ENCODE results near the gene DOK6. TPM values are rescaled to one million over a fixed set of nuclear protein-coding genes. Genes with fewer than 3 reads are reported as not detected.

DOK6 gene
- total and polyA plus RNA-seq, 2 of the 13 experiments (the other 11 are each of a cell fraction or from before 2014, with no cell fraction given), result 17.0 to 17.2 TPM

DNA sequence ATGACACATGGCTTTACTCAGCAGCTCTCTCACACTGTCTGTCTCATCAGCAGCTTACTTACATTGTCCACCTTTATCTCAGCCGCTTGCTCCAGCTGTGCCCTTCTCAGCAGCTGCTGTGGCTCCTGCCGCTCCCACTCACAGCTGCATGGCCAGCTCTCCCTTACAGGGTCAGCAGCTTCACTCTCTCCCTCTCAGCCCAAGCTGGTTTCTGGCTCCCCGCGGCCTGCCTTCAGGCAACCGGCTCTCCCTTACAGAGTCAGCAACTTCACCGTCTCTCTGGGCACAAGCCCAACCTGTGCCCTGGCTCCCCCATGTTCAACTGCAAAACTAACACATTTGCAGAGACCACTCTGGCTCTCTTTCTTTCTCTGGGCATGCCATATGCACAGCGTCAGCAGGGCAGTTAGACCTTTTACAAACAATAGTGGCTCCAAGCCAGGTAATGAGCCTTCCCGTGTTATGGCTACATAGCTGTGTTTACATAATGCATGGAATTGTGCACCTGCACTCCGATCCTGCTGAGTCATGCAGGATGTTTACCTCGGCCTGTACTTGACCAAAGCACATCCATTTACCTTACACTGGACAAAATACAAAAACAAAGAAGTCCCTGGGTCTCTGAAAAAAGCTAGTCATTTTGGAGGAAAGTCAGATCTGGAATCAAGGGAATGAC lies 167.3 kb downstream of the DOK6 start (continued):
- TF ChIP-seq ZNF496 (CRISPR knock-in tag; IDR thresholded peaks at IDR 0.05; ENCODE audit: insufficient replicate concordance) (no peak), NR2F1 (CRISPR knock-in tag; IDR thresholded peaks at IDR 0.05) (no peak), ZBTB1 (CRISPR knock-in tag; IDR thresholded peaks at IDR 0.05; ENCODE audit: borderline replicate concordance) (no peak), ZNF605 (CRISPR knock-in tag; IDR thresholded peaks at IDR 0.05) (no peak), GLI4 (CRISPR knock-in tag; IDR thresholded peaks at IDR 0.05; ENCODE audit: borderline replicate concordance) (no peak), ZNF773 (CRISPR knock-in tag; IDR thresholded peaks at IDR 0.05; ENCODE audit: borderline replicate concordance) (no peak), RNF2 (conservative IDR thresholded peaks at IDR 0.05; ENCODE audit: low read depth) (no peak), ZMYM2 (CRISPR knock-in tag; IDR thresholded peaks at IDR 0.05) (peak; percentile 92), RELA (CRISPR knock-in tag; IDR thresholded peaks at IDR 0.05) (no peak), ZNF883 (CRISPR knock-in tag; IDR thresholded peaks at IDR 0.05; ENCODE audit: not compliant biosample characterization) (no peak), ZNF782 (CRISPR knock-in tag; IDR thresholded peaks at IDR 0.05; ENCODE audit: borderline replicate concordance) (no peak), FOSL2 (CRISPR knock-in tag; IDR thresholded peaks at IDR 0.05) (peak; percentile 93), FOXO1 (CRISPR knock-in tag; IDR thresholded peaks at IDR 0.05) (peak; percentile 83; the same call in 1 of the 2 replicates), FOXP1 (IDR thresholded peaks at IDR 0.05) (no peak), FOXP1 (CRISPR knock-in tag; IDR thresholded peaks at IDR 0.05) (peak; percentile 79), ZFP41 (CRISPR knock-in tag; IDR thresholded peaks at IDR 0.05; ENCODE audit: borderline replicate concordance) (no peak), HDAC1 (CRISPR knock-in tag; IDR thresholded peaks at IDR 0.05) (no peak), ONECUT2 (CRISPR knock-in tag; IDR thresholded peaks at IDR 0.05) (no peak), TARDBP (CRISPR knock-in tag; IDR thresholded peaks at IDR 0.05) (no peak), ZMYM4 (CRISPR knock-in tag; IDR thresholded peaks at IDR 0.05) (peak; percentile 79), NR3C1 (CRISPR knock-in tag; IDR thresholded peaks at IDR 0.05) (no peak)
- TF ChIP-seq, protein P1, sequence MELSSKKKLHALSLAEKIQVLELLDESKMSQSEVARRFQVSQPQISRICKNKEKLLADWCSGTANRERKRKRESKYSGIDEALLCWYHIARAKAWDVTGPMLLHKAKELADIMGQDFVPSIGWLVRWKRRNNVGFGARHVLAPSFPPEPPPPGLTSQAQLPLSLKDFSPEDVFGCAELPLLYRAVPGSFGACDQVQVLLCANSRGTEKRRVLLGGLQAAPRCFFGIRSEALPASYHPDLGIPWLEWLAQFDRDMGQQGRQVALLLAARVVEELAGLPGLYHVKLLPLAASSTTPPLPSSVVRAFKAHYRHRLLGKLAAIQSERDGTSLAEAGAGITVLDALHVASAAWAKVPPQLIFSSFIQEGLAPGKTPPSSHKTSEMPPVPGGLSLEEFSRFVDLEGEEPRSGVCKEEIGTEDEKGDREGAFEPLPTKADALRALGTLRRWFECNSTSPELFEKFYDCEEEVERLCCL (CRISPR knock-in tag; IDR thresholded peaks at IDR 0.05; ENCODE audit: borderline replicate concordance), result no peak
- TF ChIP-seq, protein P2, sequence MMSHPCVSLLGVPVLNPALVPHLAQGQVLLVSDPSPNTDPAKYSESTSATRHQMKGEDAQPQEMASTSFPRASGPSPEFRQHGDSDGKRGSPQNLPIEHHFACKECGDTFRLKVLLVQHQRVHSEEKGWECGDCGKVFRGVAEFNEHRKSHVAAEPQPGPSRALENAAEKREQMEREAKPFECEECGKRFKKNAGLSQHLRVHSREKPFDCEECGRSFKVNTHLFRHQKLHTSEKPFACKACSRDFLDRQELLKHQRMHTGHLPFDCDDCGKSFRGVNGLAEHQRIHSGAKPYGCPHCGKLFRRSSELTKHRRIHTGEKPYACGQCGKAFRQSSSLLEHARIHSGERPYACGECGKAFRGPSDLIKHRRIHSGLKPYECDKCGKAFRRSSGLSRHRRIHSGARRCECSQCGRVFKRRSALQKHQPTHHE (CRISPR knock-in tag; IDR thresholded peaks at IDR 0.05; ENCODE audit: borderline replicate concordance), result no peak
- TF ChIP-seq, protein P3, sequence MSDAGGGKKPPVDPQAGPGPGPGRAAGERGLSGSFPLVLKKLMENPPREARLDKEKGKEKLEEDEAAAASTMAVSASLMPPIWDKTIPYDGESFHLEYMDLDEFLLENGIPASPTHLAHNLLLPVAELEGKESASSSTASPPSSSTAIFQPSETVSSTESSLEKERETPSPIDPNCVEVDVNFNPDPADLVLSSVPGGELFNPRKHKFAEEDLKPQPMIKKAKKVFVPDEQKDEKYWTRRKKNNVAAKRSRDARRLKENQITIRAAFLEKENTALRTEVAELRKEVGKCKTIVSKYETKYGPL (CRISPR knock-in tag; IDR thresholded peaks at IDR 0.05), result no peak
- TF ChIP-seq, protein P4, sequence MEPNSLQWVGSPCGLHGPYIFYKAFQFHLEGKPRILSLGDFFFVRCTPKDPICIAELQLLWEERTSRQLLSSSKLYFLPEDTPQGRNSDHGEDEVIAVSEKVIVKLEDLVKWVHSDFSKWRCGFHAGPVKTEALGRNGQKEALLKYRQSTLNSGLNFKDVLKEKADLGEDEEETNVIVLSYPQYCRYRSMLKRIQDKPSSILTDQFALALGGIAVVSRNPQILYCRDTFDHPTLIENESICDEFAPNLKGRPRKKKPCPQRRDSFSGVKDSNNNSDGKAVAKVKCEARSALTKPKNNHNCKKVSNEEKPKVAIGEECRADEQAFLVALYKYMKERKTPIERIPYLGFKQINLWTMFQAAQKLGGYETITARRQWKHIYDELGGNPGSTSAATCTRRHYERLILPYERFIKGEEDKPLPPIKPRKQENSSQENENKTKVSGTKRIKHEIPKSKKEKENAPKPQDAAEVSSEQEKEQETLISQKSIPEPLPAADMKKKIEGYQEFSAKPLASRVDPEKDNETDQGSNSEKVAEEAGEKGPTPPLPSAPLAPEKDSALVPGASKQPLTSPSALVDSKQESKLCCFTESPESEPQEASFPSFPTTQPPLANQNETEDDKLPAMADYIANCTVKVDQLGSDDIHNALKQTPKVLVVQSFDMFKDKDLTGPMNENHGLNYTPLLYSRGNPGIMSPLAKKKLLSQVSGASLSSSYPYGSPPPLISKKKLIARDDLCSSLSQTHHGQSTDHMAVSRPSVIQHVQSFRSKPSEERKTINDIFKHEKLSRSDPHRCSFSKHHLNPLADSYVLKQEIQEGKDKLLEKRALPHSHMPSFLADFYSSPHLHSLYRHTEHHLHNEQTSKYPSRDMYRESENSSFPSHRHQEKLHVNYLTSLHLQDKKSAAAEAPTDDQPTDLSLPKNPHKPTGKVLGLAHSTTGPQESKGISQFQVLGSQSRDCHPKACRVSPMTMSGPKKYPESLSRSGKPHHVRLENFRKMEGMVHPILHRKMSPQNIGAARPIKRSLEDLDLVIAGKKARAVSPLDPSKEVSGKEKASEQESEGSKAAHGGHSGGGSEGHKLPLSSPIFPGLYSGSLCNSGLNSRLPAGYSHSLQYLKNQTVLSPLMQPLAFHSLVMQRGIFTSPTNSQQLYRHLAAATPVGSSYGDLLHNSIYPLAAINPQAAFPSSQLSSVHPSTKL (CRISPR knock-in tag; IDR thresholded peaks at IDR 0.05), result peak; percentile 72
